Measurements from ENCODE around the gene SF1.

- TF ChIP-seq CTCF (IDR thresholded peaks at IDR 0.05; ENCODE audit: low read depth, low read length) (no peak), POLR2A (IDR thresholded peaks at IDR 0.05; ENCODE audit: extremely low read depth, insufficient read length) (peak; percentile 46), MAX (IDR thresholded peaks at IDR 0.05; ENCODE audit: low read depth, low read length) (no peak), MYC (IDR thresholded peaks at IDR 0.05; ENCODE audit: low read depth, low read length) (no peak)
Measured at GRCh38 chr11:64762277-64762673, 16.1 kb downstream of the SF1 start.
